ENCODE results near the gene SAP25. TPM values are rescaled to one million over a fixed set of nuclear protein-coding genes. Genes with fewer than 3 reads are reported as not detected.

Gene SAP25
- total RNA-seq, 4 donors from 2014 or later, result 0.66 TPM; not detected in 3

GRCh38 chr7:100547872-100548271 is 25.8 kb downstream of the SAP25 start:
- TF ChIP-seq, protein P1, sequence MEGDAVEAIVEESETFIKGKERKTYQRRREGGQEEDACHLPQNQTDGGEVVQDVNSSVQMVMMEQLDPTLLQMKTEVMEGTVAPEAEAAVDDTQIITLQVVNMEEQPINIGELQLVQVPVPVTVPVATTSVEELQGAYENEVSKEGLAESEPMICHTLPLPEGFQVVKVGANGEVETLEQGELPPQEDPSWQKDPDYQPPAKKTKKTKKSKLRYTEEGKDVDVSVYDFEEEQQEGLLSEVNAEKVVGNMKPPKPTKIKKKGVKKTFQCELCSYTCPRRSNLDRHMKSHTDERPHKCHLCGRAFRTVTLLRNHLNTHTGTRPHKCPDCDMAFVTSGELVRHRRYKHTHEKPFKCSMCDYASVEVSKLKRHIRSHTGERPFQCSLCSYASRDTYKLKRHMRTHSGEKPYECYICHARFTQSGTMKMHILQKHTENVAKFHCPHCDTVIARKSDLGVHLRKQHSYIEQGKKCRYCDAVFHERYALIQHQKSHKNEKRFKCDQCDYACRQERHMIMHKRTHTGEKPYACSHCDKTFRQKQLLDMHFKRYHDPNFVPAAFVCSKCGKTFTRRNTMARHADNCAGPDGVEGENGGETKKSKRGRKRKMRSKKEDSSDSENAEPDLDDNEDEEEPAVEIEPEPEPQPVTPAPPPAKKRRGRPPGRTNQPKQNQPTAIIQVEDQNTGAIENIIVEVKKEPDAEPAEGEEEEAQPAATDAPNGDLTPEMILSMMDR (IDR thresholded peaks at IDR 0.05; ENCODE audit: low read depth), result no peak

GRCh38 chr7:100546926-100547800 is 26.5 kb downstream of the SAP25 start:
- TF ChIP-seq, protein P1 (IDR thresholded peaks at IDR 0.05; ENCODE audit: low read depth), result no peak

DNA sequence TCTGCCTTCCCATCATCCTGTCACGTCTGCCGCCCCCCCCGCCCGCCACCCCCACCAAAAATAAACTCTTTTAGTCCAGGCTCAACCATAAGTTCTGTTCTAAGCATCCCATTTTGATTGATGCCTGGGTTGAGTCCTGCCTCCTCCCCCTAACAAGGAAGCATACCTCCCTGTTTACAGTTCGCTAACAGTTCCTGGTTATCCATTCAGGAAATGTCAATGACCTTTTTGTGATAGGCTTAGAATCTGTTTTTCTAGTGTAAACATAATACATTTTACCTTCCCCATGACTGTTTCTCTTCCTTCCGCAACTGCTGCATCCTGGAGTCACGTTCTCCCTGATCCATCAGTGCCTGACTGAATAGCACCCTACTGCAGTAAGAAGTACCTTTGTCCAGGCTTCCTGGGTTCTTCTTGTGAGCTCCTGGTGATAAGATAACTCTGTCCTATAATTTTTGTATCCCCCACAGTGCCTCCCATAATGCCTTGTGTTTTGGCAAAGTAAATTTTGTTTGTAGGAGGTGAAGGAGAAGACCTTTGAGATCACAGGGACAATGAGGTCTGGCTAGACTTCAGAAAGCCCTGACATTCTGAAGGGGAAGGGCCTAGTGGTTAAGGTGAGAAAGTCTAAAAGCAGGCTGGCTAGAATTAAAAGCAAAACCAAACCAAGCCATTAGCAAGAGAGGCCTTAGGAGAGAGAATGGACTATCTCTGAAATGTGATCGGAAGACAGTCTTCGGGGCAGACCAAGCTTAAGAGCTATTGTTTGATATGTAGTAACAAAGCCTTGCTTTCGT is 27.4 kb downstream of the SAP25 start:
- TF ChIP-seq, protein P1 (IDR thresholded peaks at IDR 0.05; ENCODE audit: low read depth), result no peak

DNA sequence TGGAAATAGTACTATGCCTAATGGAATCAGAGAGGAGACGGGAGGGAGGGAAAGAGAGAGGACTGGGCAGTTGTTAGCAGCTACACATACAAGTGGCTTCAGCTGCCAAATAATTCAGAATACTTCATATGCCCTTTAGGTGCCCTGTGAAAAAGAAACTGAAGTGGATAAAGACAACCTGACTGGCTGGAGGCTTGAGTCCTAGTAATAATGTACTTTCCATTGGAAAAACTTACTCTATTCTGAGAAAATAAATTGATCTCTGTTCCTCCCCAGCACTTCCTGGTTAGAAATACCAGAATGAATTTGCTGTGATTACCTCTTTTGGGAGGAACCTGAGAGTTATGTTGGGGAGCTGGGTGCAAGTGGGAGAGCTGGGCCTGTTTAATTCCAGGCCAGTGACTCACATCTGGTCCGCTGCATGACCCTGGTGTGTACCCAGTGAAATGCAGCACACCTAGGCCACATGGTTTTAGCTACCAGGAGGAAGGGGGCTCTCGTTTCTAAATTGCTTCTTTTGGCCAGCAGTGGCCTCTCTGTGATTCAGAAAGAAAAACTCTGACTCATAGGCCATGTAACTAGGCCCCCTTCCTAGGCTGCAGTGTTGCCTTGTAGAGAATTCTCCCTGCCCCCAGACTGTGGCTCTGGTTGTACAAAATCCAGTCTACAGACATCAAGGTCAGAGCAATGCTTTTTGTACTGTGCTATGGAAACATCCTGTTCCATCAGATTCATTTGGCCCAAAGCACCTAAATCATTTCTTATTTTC is 28.2 kb downstream of the SAP25 start:
- TF ChIP-seq, protein P1 (IDR thresholded peaks at IDR 0.05; ENCODE audit: low read depth), result no peak

DNA sequence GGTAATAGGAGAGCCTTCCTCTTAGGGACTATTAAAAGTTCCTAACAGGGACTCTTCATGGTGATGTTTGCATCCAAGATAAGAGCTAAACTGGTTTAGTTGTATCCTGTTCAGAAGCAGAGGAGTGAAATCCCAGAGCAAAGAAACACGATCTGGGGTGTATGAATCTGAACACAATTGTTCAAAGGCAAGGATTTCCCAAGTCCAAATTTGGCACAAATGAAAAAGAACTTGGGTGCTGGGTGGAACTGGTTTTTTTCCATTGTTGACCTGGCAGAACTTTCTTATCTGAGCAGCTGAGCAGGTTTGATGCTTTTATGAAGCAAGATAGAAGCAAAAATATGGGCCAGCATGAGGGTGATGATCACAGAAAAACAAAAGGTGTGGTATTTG is 28.7 kb downstream of the SAP25 start:
- TF ChIP-seq, protein P1 (IDR thresholded peaks at IDR 0.05; ENCODE audit: low read depth), result no peak

DNA sequence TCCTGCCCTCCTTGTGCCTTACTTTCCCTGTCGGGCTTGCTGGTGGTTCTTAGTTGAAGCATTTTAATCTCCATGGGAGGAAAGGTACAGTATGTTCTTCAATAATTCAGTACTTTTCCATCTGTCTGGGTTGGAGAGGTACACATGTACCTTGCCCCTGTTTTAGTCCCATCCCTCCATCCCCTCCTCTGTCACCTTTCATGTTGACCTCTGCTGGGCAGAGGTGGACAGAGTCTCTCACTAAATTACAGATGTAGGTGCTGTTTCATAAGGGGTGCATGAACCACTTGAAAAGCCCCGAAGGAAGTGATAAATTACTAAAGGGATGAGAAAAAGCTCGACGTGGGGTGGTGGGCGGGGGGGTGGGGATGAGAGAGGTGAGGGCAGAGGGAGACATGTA is 29.3 kb downstream of the SAP25 start:
- TF ChIP-seq, protein P1 (IDR thresholded peaks at IDR 0.05; ENCODE audit: low read depth), result no peak

All from subcutaneous adipose tissue (tissue), 4 donors.